22Rv1 (cell line): ENCODE results near the gene MLXIP.

Experiments
- H3K27ac ChIP-seq: fragments of 450-650 bp; 2 replicates; pipeline ENCODE4 v1.5.1; 2017
- ZFX ChIP-seq: fragments of 450-650 bp; IDR thresholded peaks from 2 replicates; pipeline ENCODE4 v1.6.1; 2017; ENCODE audit warnings: antibody characterized with exemption, borderline replicate concordance
- TF ChIP-seq, protein P1 (sequence below): fragments of 450-650 bp; IDR thresholded peaks from 2 replicates; pipeline ENCODE4 v1.5.1; 2017; ENCODE audit warnings: mild to moderate bottlenecking

Gene MLXIP

DNA sequence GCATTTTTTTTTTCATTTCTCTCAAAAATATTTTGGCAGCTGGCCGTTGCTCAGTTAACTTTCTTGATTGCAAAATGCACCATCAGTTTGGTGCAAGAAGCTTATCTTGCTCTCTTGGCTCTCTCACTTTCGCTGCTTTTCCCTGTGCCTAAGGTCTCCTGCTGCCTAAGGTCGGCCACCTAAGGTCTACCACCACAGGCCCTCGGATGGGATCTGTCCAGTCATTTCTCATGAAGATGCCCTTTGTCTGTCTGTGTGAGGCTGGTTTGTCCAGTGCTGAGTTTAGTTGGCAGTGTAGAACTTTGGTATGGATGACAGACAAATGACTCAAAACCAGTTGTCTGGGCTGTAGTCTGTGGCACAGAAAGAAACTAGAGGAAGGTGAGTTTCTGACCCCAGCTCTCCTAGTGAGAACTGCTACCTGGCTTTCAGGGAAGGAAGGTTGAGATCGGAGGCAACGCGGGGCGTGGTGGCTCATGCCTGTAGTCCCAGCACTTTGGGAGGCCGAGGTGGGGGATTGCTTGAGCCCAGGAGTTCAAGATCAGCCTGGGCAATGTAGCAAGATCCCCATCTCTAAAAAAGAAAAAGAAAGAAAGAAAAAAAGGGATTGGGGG lies 2.6 kb downstream of the MLXIP start:
- H3K27ac ChIP-seq = no peak overlapping the region
- TF ChIP-seq ZFX = no peak
- TF ChIP-seq, protein P1, sequence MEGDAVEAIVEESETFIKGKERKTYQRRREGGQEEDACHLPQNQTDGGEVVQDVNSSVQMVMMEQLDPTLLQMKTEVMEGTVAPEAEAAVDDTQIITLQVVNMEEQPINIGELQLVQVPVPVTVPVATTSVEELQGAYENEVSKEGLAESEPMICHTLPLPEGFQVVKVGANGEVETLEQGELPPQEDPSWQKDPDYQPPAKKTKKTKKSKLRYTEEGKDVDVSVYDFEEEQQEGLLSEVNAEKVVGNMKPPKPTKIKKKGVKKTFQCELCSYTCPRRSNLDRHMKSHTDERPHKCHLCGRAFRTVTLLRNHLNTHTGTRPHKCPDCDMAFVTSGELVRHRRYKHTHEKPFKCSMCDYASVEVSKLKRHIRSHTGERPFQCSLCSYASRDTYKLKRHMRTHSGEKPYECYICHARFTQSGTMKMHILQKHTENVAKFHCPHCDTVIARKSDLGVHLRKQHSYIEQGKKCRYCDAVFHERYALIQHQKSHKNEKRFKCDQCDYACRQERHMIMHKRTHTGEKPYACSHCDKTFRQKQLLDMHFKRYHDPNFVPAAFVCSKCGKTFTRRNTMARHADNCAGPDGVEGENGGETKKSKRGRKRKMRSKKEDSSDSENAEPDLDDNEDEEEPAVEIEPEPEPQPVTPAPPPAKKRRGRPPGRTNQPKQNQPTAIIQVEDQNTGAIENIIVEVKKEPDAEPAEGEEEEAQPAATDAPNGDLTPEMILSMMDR = no peak

DNA sequence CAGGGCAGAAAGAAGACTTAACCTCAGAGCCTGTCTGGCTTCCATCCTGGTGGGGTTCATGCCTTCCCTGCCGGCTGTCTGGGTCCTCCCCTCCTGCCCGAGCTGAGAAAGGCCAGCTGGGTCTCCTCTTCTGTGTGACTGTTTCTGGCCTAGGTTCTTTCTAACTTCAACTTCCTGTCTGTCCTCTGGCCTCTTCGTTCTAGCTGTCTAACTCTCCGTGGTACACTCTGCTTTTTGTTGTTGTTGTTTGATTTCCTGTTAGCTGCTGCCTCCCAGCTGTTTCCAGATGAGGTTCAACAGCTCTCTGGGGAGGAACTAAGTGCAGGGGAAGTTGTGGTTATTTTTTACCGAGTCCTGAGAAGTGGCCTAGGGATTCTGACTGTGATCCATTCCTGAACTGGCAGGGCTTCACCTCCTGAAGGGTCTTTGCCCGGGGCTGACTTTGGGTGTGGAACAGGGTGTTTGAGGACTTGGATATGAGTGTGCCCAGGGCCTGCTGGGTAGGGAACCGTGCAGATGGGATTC lies 3.2 kb downstream of the MLXIP start:
- TF ChIP-seq ZFX = no peak
- H3K27ac ChIP-seq = no peak overlapping the region

DNA sequence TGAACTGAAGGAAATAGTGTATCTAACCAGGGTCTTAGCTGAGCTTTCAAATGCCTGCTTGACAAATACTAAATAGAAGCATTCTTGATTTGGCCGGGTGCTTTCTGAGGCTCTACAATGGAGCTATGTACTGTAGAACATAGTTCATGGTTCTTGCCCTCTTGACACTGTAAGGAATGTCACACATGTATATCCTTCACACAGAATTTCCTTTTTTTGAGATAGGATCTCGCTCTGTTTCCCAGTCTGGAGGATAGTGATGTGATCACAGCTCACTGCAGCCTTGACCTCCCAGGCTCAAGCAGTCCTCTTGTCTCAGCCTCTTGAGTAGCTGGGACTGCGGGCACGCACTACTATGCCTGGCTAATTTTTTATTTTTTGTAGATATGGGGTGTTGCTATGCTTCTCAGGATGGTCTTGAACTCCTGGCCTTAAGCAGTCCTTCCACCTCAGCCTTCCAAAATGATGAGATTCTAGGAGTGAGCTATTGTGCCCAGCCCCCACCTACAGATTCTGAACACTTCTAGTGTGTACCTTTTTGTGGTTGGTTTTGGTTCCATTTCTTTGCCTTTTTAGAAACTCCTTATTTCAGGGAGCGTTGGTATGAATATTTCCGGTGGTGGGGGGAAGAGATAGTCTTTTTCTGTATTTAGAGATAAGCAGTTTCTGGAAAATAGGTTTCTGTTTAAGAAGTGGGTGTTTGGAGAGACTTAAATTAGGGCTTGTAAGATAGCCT lies 4.2 kb downstream of the MLXIP start:
- TF ChIP-seq, protein P1 = no peak
- TF ChIP-seq ZFX = no peak
- H3K27ac ChIP-seq = no peak overlapping the region

DNA sequence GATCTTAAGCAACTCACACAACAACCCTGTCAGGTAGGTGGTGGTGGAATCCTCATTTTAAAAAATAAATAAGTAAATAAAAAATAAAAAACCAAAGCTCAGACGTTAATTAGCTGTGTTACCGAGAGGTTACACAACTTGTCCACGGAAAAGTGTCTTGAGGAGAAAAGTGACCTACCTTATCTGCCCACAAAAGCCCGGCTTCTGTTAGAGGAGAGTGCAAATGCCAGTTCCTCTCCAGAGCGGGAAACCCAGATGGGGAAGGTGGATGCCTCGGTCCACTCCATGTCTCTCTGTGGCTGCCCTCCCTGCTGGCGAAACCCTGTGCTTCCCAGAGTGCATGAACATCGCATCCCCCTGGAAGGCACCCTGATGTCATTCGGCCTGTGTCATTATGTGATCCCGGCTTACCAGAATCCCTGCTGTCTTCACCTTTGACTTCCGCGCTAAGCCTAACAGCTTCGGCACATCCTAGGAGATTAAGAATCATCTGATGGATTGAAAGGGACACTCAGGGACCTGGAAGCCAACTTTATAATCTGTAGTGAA lies 6.4 kb downstream of the MLXIP start:
- H3K27ac ChIP-seq = no peak overlapping the region
- TF ChIP-seq ZFX = no peak
- TF ChIP-seq, protein P1 = no peak

DNA sequence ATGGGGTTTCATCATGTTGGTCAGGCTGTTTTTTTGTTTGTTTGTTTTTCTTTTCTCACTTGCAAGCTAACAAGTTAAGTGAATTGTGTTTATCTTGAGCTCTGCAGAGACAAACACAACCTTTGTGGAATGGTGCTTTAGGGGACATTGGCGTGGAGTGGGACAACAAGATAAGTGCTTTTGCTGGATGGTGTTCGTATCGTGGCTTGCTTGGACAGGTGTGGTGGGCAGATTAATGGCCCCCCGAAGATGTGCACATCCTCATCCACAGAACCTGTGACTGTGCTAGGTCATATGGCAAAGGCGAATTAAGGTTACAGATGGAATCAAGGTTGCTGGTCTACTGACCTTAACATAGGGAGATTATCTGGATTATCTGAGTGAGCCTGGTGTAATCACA lies 7.0 kb downstream of the MLXIP start:
- TF ChIP-seq, protein P1 = no peak
- no peak for TF ChIP-seq ZFX
- H3K27ac ChIP-seq = no peak overlapping the region

DNA sequence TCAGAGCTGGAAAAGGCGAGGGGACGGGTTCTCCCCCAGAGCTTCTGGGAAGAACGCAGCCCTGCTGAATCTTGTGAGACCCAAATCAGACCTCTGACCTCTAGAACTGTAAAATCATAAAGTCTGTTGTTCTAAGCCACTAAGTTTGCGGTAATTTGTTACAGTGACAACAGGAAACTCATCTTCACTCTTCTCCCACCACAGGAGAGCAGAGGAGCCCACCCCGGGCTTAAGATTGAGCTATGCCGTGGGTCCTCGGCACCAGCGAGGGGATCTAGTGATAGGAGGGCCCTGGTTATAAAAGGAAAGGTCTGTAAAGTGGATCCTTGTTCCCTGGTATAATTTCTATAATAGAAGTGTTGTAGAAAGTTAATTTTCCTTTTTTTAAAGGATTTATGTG lies 7.6 kb downstream of the MLXIP start:
- no peak for TF ChIP-seq ZFX
- TF ChIP-seq, protein P1 = no peak
- H3K27ac ChIP-seq = no peak overlapping the region

DNA sequence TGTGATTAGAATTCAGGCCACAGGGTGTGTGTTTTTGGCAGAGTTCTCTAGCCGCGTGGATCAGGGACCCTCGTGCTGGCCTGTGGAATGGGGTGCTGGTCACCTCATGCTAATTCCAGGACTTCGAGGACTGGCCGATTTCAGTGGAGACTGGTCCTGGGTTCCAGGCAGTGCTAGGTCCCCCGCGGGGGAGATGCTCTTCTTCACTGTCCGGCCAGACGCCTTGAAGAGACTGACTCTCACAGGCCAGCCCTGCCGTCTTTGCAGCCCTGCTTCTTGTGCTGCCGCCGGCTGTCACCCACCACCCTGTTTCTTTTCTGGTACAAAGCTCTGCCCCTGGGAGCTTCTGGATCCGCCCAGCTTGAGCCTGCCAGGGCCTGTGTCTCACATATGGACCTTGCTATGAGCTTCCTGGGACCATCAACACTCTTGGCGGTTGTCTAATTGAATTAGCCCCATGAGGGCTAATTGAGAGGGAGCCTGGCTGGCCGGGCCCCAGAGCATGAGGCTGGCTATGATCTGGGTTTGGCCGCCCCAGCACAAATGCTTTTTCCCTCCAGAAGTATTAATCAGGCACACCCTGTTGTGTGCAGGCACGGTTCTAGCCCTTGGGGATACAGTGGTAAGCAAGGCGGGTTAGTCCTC lies 8.2 kb downstream of the MLXIP start:
- no peak for TF ChIP-seq ZFX
- TF ChIP-seq, protein P1 = no peak
- H3K27ac ChIP-seq = no peak overlapping the region
